ENCODE results near the gene OR8G1.
A peak's percentile ranks its signal among the peaks of the same experiment; 100 is the strongest.
"Not testable (repeated sequence)": the region's sequence is repeated elsewhere in the genome, so short reads cannot be mapped to it uniquely, and the experiment has no call there.

The OR8G1 gene

GRCh38 chr11:124240621-124241397, at the start of gene OR8G1:
Gene OR8G1 (plus strand): TSS chr11:124241095. CDS start chr11:124249676, 8,581 bp downstream.
- DNase-seq, result no peak

DNA sequence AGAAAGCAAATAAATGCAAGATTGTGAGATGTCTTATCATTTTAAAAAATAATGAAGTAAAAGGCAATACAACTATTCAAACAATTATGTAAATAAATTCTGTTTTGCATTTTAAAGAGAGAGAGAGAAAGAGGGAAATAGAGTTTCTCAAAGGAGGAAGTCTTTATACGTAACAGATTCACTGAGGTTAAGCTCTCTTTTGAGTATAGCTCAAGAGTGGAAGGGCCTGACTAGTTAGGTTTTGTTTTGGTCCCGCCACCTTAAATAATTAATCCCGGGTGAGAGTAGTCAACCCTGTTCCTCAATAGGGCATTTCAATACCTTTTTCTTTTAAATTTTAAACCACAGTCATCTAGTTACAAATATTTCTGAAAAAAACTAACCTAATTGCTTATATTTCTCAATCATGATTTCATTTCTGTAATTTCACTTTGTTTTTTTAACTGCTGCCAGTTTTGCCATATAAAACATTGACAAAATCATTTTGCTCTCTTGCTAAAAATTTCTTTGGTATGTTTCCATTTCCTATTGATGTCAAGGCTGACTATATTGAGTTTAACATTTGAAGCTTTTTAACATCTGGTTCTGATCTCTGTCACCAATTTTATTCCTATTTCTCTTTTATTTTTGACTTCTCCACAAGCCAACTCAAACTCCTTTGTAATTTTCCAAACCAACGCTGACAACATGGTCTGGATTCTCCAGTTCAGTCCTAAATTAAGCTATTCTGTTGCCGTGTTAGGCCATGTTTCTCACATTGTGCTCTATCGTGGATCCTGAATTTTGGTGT, 47.5 kb upstream of the OR8G1 start:
- no peak for DNase-seq

DNA sequence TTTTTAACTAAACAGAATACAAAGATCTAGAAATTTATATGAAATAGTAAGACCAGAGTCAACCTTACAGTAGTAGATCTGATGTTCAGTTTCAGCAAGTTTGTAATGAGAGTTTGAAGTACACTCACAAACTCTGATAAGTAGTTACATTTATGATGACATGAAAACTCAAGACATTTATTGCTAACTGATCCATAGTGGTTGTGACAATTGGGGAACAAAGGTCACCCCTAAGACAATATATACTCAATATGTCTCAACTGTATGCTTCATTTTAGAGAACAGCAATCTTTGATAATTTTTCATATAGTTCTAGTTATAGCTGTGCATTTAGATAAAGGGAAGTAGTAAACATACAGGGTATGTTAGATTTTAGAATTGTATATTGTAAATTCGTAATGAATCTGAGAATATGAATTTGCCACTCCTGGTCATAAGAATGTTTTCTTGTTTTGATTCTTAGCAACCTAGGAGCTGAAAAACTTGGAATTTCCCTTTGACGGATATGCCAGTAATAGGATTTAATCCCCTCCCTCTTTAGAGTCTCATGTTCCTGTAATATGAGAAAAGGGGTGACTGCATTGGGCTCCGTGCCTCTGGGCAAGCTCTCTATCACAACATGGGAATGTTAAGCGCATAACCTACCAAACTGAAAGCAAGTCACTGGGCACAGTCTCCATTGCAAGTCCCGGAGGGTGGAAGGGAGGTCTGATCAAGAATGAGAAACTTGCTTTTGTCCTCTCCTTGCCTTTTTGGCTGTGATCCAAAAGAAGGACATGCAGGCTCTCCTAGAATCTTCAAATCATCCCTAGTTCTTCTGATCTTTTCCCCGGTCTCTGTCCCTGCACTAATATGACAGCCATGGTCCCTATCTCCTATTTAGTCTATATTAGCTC, 46.4 kb upstream of the OR8G1 start:
- no peak for DNase-seq

- DNase-seq, result peak; percentile 83
Observed at GRCh38 chr11:124195189-124195734, 45.6 kb upstream of the OR8G1 start.

- no peak for DNase-seq
Observed at GRCh38 chr11:124197999-124198398, 42.9 kb upstream of the OR8G1 start.

GRCh38 chr11:124198897-124199296, 42.0 kb upstream of the OR8G1 start:
- DNase-seq, result no peak

DNA sequence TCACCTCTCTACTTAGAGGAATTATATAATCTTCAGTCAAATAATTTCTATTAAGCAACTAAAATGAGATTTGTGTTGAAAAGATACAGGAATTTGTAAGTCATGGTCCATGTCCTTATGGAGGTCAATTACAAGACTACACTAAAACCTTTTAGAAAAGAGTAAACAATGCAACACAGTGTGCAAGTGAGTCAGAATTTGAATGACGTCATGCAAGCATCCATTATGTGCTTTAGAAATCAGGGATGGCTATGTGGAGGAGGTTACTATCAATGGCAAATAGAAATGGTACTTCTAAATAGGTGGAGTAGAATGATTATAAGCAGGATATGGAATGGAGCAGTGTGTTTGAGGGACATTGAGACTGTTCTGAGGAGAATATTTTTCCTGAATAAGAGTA, 41.2 kb upstream of the OR8G1 start:
- no peak for DNase-seq

DNA sequence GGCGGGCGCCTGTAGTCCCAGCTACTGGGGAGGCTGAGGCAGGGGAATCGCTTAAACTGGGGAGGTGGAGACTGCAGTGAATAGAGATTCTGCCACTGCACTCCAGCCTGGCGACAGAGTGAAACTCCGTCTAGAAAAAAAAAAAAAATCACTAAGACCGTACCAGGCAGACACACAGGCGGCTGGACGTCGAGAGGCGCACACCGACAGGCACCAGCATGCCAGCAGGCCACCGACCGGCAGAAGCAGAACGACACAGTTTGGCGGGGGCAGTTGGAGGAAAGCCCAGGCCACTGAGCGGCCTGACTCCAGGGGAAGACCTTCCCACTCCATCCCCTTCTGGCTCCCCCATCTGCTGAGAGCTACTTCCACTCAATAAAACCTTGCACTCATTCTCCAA, 40.2 kb upstream of the OR8G1 start:
- no peak for DNase-seq

- DNase-seq, result no peak
Observed at GRCh38 chr11:124202951-124203350, 37.9 kb upstream of the OR8G1 start.

DNA sequence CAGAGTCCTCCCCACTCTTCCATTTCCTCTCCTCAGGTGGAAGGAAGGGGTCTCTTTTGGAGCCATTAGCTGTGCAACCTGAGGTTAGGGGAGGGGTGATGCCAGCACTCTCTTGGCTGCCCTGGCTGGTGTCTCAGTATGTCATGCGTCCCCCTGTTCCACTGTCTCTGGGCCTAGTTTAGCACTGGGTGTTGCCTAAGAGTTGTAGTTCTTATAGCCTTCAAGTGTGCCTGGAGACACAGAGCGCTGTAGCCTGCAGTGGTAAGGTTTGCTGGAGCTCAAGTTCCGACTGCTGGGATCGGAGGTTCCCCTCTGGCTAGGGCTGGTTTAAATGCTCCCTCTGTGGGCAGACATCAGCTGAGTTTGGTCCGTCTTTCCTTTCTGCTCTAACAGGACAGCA, 36.9 kb upstream of the OR8G1 start:
- no peak for DNase-seq

DNA sequence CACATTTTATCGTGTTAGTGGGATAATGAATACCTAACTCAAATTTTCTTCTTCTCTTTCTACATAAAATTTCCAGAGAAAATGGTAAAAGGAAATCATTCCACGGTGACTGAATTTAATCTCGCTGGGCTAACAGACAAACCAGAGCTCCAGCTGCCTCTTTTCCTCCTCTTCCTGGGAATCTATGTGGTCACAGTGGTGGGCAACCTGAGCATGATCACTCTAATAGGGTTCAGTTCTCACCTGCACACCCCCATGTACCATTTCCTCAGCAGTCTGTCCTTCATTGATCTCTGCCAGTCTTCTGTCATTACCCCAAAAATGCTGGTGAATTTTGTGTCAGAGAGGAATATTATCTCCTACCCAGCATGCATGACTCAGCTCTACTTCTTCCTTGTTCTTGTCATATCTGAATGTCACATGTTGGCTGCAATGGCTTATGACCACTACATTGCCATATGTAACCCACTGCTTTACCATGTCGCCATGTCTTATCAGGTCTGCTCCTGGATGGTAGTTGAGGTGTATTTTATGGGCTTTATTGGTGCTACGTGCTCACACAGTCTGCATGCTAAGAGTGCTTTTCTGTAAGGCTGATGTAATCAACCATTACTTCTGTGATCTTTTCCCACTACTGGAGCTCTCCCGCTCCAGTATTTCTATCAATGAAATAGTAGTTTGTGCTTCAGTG, 33.6 kb upstream of the OR8G1 start:
- no peak for DNase-seq

- DNase-seq, result no peak
Observed at GRCh38 chr11:124209824-124210357, 31.0 kb upstream of the OR8G1 start.

DNA sequence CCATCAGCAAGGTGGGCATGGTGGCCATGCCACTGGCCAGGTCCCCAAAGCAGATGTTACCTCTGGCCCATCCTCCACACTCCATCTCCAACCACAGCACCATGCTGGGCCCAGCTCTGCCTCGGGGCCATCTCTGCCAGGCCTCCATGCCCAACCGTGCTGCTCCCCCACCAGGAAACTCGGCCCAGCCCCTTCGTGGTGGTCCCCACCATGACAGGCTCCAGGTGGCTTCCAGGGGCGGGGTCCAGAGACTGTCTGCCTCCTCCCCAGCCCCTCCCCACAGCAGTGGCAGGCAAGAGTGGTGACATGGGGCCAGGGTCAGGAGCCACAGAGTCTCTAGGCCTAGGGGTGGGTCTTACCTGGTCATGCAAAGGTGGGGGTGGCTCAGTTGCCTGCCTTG, 30.5 kb upstream of the OR8G1 start:
- DNase-seq, result no peak

GRCh38 chr11:124211321-124211720, 29.6 kb upstream of the OR8G1 start:
- no peak for DNase-seq

DNA sequence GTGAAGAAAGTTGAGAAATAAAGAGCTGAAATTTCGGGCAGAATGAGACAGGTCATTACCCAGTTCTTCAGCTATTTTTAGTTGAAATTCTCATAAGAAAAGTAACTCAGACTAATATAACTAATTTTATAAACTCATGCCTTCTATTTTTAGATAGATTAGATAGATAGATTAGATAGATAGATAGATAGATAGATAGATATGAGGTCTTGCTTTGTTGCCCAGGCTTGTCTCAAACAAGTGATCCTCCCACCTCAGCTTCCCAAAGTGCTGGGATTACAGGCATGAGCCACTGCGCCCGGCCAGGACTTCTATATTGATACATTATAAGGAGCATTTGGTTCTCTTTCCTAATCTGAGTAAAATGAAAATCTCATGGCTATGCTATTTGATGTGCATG, 26.9 kb upstream of the OR8G1 start:
- no peak for DNase-seq

DNA sequence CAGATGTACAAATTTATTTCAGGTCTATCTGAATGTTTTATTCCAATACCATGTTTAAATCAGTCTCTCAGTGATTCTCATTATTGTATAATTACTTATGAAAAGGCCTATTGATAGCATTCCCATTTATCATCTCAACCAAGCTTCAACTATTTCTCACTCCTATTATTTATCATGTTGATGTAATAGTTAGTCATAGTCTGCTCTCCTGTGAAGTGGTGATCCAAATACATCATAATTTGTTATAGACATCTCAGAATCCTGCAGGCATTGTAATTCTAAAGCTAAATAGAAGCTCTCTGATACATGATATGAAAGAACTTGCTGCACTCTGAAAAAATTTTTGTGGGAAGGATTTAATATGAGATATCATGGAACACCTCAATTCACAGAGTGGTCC, 21.8 kb upstream of the OR8G1 start:
- DNase-seq, result no peak

GRCh38 chr11:124222407-124222806, 18.5 kb upstream of the OR8G1 start:
- no peak for DNase-seq

DNA sequence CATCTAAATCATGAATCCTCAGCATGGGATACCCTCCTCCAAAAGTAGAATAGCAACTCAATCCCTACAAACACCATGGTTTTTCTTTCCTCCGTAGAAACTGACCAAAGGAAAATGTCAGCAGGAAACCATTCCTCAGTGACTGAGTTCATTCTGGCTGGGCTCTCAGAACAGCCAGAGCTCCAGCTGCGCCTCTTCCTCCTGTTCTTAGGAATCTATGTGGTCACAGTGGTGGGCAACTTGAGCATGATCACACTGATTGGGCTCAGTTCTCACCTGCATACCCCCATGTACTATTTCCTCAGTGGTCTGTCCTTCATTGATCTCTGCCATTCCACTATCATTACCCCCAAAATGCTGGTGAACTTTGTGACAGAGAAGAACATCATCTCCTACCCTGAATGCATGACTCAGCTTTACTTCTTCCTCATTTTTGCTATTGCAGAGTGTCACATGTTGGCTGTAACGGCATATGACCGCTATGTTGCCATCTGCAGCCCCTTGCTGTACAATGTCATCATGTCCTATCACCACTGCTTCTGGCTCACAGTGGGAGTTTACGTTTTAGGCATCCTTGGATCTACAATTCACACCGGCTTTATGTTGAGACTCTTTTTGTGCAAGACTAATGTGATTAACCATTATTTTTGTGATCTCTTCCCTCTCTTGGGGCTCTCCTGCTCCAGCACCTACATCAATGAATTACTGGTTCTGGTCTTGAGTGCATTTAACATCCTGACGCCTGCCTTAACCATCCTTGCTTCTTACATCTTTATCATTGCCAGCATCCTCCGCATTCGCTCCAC, 16.1 kb upstream of the OR8G1 start:
- not testable (repeated sequence) for DNase-seq

DNA sequence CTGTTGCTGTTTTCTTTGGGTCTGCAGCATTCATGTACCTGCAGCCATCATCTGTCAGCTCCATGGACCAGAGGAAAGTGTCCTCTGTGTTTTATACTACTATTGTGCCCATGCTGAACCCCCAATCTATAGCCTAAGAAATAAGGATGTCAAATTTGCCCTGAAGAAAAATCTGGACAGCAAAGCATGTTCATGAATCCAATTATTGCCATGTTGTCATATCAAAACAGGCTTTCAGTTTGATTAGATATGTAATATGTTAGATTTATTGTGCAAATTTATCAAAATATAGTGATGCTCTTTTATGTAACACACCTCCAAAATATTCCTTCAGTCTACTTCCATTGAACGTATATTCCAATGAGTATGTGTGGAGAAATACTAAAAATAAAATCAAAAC, 15.4 kb upstream of the OR8G1 start:
- no peak for DNase-seq

DNA sequence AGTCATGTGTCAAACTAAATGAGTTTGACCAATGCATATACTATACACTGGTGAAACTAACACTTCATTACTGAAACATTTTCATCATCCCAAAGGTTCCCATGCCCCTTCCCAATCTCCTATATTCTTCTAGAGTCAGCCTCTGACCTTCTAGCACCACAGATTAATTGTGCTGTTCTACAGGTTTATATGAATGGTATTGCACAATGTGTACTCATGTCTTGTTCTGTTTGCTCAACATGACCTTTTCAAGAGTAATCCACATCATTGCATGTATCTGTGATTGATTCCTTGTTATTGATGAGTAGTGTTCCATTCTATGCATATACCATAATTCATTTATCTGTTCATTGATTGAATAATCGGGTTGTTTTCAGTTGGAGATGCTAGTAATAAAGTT, 7.5 kb upstream of the OR8G1 start:
- DNase-seq, result no peak

GRCh38 chr11:124238512-124238911, 2.4 kb upstream of the OR8G1 start:
- DNase-seq, result no peak
